HG03159 (cell line): ENCODE measurements around the gene APOL4.
"Not testable (repeated sequence)": the region's sequence is repeated elsewhere in the genome, so short reads cannot be mapped to it uniquely, and the experiment has no call there.

Experiments used
- ATAC-seq: cut with Tn5 transposase; IDR thresholded peaks from one replicate; pipeline ENCODE4 v1.9.1; 2021; ENCODE audit warnings: mild to moderate bottlenecking, moderate library complexity; ENCODE audit not compliant: unreplicated experiment

The APOL4 gene

GRCh38 chr22:36187862-36188261 is 13.7 kb downstream of the APOL4 start:
- not testable (repeated sequence) for ATAC-seq

GRCh38 chr22:36185828-36186624 is 15.6 kb downstream of the APOL4 start:
- no peak for ATAC-seq

- no peak for ATAC-seq
These were observed 17.1 kb downstream of the APOL4 start for GRCh38 chr22:36184433-36185025.

- ATAC-seq, result no peak
These were observed 18.2 kb downstream of the APOL4 start for GRCh38 chr22:36183446-36183845.

- ATAC-seq, result no peak
These were observed 18.8 kb downstream of the APOL4 start for GRCh38 chr22:36182857-36183256.

GRCh38 chr22:36182056-36182455 is 19.6 kb downstream of the APOL4 start:
- ATAC-seq, result no peak

GRCh38 chr22:36180928-36181327 is 20.7 kb downstream of the APOL4 start:
- ATAC-seq, result no peak

GRCh38 chr22:36180038-36180880 is 21.4 kb downstream of the APOL4 start:
- no peak for ATAC-seq

- ATAC-seq, result no peak
These were observed 24.4 kb downstream of the APOL4 start for GRCh38 chr22:36177160-36177559.

GRCh38 chr22:36175892-36176291 is 25.7 kb downstream of the APOL4 start:
- no peak for ATAC-seq

- no peak for ATAC-seq
These were observed 29.7 kb downstream of the APOL4 start for GRCh38 chr22:36171941-36172340.

GRCh38 chr22:36166518-36167220 is 34.9 kb downstream of the APOL4 start:
- ATAC-seq, result no peak

GRCh38 chr22:36166086-36166485 is 35.5 kb downstream of the APOL4 start:
- no peak for ATAC-seq

- no peak for ATAC-seq
These were observed 36.5 kb downstream of the APOL4 start for GRCh38 chr22:36165141-36165540.

- ATAC-seq, result no peak
These were observed 37.0 kb downstream of the APOL4 start for GRCh38 chr22:36164621-36165020.

- no peak for ATAC-seq
These were observed 38.1 kb downstream of the APOL4 start for GRCh38 chr22:36163497-36163896.

- no peak for ATAC-seq
These were observed 39.2 kb downstream of the APOL4 start for GRCh38 chr22:36162127-36163034.

- ATAC-seq, result not testable (repeated sequence)
These were observed 39.8 kb downstream of the APOL4 start for GRCh38 chr22:36161793-36162126.

GRCh38 chr22:36160499-36160942 is 41.1 kb downstream of the APOL4 start, which contains the start of gene APOL3:
APOL3 (minus strand) TSS chr22:36160755; CDS start chr22:36149055, 11,700 bp downstream.
- no peak for ATAC-seq
